GM18511 (cell line): ENCODE results near the gene GALR1.

Experiments used
- ATAC-seq: cut with Tn5 transposase; IDR thresholded peaks from one replicate; pipeline ENCODE4 v1.9.1; 2021; ENCODE audit warnings: mild to moderate bottlenecking, moderate library complexity; ENCODE audit not compliant: unreplicated experiment

GALR1 gene

DNA sequence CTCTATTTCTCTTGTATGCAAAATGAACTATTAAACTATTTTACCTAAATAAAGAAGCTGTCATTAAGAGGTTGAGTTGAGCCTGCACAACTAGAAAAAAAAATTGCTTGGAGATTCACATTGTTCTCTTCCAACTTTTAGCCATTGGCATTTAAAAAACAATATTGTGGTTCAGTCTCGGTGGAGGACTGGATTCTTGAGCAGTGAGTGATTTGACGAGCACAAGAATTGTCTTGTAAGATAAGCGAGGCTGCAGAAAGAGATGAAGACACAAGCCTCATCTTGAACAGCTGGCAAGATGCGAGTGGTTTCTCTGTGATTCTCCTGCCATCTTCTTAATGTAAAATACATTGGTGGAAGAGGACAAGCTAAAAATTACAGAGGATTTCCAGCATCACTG is 67.0 kb downstream of the GALR1 start:
- no peak for ATAC-seq

DNA sequence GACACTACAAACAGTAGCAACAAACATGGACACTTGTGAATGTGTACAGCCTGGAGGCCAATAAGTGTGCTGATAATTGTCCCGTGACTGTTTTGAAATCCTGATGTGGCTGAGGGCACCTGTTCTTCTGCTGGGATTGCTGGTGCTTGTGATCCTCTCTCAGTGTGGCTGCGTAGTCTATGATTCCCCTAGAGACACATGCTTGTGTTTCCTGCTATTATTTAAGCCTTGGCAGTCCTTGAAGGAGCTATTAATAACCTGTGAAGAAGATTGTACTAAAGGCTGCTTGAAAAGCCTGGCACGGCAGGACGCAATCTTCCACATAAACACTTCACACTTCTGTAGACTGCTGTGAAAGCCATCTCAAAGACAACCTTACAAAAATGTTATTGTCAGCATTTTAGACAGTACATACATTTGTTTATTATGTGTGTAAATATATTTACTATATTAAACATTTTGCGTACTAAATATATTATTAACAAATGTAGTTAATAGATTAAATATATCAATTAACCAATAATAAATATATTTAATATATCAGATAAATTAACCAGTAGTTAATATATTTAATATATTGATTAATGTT is 71.4 kb downstream of the GALR1 start:
- ATAC-seq: no peak

GRCh38 chr18:77321823-77322805 is 72.5 kb downstream of the GALR1 start:
- ATAC-seq: no peak

DNA sequence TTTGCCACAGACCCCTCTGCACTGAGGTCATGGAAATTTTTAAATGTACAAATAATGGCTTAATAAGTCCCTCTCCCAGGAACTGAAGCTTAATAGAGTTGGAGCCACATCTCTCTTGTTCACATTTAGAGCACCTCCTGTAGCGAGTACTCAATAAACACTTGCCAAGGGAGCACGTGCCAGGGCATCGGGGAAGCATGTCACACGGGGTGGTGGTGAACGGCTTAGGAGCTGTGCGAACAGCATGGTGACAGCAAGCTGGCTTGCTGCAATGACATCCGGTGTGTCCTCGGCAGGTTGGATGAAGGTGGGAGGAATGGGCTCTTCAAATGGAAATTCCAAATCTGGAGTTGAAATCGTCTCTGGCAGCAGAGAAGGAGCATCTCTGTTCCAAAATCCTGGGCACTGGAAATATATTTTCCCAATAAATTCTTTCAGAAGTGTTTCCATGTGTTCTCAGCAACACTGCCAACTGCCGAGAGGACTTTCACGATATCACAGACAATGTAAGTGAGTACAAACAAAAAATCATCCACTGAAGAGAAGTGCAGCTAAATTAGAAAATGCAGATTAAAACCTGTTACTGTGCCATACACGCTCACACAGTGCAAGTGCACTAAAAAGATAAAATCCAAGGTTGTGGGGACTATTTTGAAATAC is 74.1 kb downstream of the GALR1 start:
- ATAC-seq: no peak
